Cardiac fibroblast (primary cell): ENCODE measurements around the gene PIP.
"Not testable (repeated sequence)": the region's sequence is repeated elsewhere in the genome, so short reads cannot be mapped to it uniquely, and the experiment has no call there.

Source experiments
- DNase-seq, 2 donors: peaks; one replicate each; pipeline versions ENCODE4 v3.0.0 to v3.0.0-alpha.2; 2010; ENCODE audit warnings: low read depth in 2 of 2
- H3K4me3 ChIP-seq, 2 donors: replicated peaks in 1 of 2; 1 replicate in 1 of 2; 2 replicates in 1 of 2; pipeline ENCODE4 v1.5.1; 2011; ENCODE audit warnings: low read depth in 2 of 2, low read length in 2 of 2, mild to moderate bottlenecking in 2 of 2, moderate library complexity in 1 of 2
- CTCF ChIP-seq: IDR thresholded peaks from one replicate; pipeline ENCODE4 v1.5.1; 2011; ENCODE audit warnings: low read depth, mild to moderate bottlenecking, low read length, inconsistent platforms

Gene PIP

GRCh38 chr7:143120691-143121405 lies 11.0 kb upstream of the PIP start:
- peak in 1 of 2 donors; percentile 4 for DNase-seq
- TF ChIP-seq CTCF: no peak
- H3K4me3 ChIP-seq: no peak overlapping the region

- DNase-seq, H3K4me3 ChIP-seq: not testable (repeated sequence)
Observed at GRCh38 chr7:143123326-143123725, 8.6 kb upstream of the PIP start.

GRCh38 chr7:143126146-143126545 lies 5.7 kb upstream of the PIP start:
- DNase-seq: peak; percentile 58 to 80
- no peak for TF ChIP-seq CTCF

DNA sequence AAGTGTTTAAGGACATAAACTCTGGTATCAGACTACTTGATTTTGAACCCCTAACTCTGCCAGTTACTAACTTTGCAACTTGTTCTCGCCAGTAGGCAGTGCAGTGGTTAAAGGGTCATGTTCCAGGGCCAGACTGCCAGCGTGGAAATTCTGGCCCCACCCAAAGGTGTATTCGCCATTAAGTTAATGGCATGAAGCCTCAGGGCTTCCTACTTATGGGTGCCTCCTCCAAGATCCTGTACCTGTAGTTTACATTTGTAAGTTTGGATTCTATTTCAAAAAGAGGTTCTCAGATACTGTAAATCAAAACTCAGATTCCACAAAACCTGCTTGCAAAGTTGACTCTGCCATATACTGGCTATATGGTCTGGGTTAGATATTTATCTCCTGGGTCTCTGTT lies 2.8 kb upstream of the PIP start:
- TF ChIP-seq CTCF: no peak
- no peak for DNase-seq
- no peak overlapping the region for H3K4me3 ChIP-seq

More at GRCh38 chr7:143126146-143126545, 5.7 kb upstream of the PIP start:
- no peak overlapping the region for H3K4me3 ChIP-seq

DNA sequence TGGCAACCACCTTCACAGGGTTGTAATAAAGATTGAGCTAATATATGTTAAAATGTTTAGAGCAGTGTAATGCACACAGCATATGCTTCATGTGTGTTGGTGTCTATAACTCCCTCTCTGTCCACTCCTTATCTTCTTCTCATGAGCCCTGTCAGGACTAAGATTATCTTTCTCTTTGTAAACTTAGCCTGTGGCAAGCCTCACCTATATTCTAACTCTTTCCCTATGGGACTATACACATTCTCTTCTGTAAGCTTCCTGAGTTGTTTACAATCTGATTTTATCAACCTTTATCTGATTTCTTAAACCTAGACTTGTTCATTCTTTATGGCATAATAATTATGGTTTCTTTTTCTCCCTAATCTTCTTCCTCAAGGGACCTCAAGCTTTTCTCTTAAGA lies 2.4 kb upstream of the PIP start:
- no peak overlapping the region for H3K4me3 ChIP-seq
- DNase-seq: no peak
- TF ChIP-seq CTCF: no peak

- no peak overlapping the region for H3K4me3 ChIP-seq
- DNase-seq: no peak
- TF ChIP-seq CTCF: no peak
Observed at GRCh38 chr7:143130541-143130940, 1.3 kb upstream of the PIP start.

DNA sequence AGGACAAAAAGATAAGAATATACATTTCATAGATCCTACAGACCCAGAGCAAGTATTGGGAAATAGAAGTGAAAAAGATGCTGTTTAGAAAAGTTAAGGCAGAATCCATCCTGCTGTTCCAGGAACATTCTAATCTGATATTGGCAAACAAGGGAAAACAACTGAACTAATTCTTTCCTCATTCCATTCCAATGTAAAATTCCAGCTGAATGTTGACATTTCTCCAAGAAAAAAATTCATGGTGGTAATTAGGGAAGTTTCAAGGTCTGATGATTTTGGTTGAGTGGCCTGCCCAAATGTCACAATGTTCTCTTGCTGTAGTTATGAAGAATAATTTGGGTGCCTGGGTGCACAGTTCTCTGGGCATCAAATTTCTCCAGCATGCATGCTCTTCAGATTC lies 15.2 kb downstream of the PIP start:
- no peak for TF ChIP-seq CTCF
- H3K4me3 ChIP-seq: no peak overlapping the region
- DNase-seq: peak in 1 of 2 donors; percentile 6
